Neuronal stem cell (in vitro differentiated cells): ENCODE data around the gene SIX1.

Source experiments
- DNase-seq: peaks from one replicate; pipeline ENCODE4 v3.0.0-alpha.2; 2013; ENCODE audit warnings: low spot score
- H2AFZ ChIP-seq: one replicate; pipeline ENCODE4 v1.6.1; 2013; ENCODE audit warnings: mild to moderate bottlenecking, low read length, inconsistent platforms
- H2AK5ac ChIP-seq: 2 replicates; pipeline ENCODE4 v1.6.1; 2013; ENCODE audit warnings: low read depth, mild to moderate bottlenecking, inconsistent platforms, low read length, moderate library complexity, mixed read lengths
- H2BK120ac ChIP-seq: 2 replicates; pipeline ENCODE4 v1.6.1; 2013; ENCODE audit warnings: low read depth, mild to moderate bottlenecking, inconsistent platforms, low read length, moderate library complexity, mixed read lengths
- H2BK12ac ChIP-seq: one replicate; pipeline ENCODE4 v1.6.1; 2013; ENCODE audit warnings: low read length, inconsistent platforms
- H2BK15ac ChIP-seq: 2 replicates; pipeline ENCODE4 v1.6.1; 2013; ENCODE audit warnings: mild to moderate bottlenecking, low read length, inconsistent platforms, mixed read lengths
- H2BK5ac ChIP-seq: one replicate; pipeline ENCODE4 v1.6.1; 2013; ENCODE audit warnings: inconsistent platforms, mild to moderate bottlenecking, low read length, moderate library complexity
- H3K14ac ChIP-seq: one replicate; pipeline ENCODE4 v1.6.1; 2013; ENCODE audit warnings: low read length, inconsistent platforms
- H3K18ac ChIP-seq: 2 replicates; pipeline ENCODE4 v1.6.1; 2013; ENCODE audit warnings: low read length, inconsistent platforms
- H3K23ac ChIP-seq: 2 replicates; pipeline ENCODE4 v1.6.1; 2013; ENCODE audit warnings: low read depth, mild to moderate bottlenecking, mixed read lengths, low read length, inconsistent platforms; ENCODE audit not compliant: poor library complexity
- H3K27ac ChIP-seq: replicated peaks from 3 replicates; pipeline ENCODE4 v1.5.1; 2013; ENCODE audit warnings: low read length, inconsistent platforms
- H3K27me3 ChIP-seq, 3 experiments: 2 replicates each; pipeline ENCODE4 v1.6.1; 2013; ENCODE audit warnings: low read length in 3 of 3, mild to moderate bottlenecking in 2 of 3, inconsistent platforms in 1 of 3, low read depth in 1 of 3, mixed read lengths in 1 of 3, moderate library complexity in 1 of 3; ENCODE audit not compliant: control insufficient read depth in 3 of 3, insufficient read depth in 3 of 3
- H3K36me3 ChIP-seq, 2 donors: replicated peaks in 1 of 2; 2 replicates each; pipeline ENCODE4 v1.6.1; 2013; ENCODE audit warnings: low read length in 2 of 2; ENCODE audit not compliant: control insufficient read depth in 2 of 2, insufficient read depth in 2 of 2
- H3K4ac ChIP-seq: 2 replicates; pipeline ENCODE4 v1.6.1; 2013; ENCODE audit warnings: inconsistent platforms, mild to moderate bottlenecking, low read length, moderate library complexity
- H3K4me1 ChIP-seq, 2 donors: 1 replicate in 1 of 2; 2 replicates in 1 of 2; pipeline ENCODE4 v1.6.1; 2013; ENCODE audit warnings: low read length in 2 of 2, low read depth in 1 of 2; ENCODE audit not compliant: control insufficient read depth in 2 of 2, insufficient read depth in 1 of 2
- H3K4me2 ChIP-seq: one replicate; pipeline ENCODE4 v1.6.1; 2013; ENCODE audit warnings: mild to moderate bottlenecking, low read length, inconsistent platforms; ENCODE audit not compliant: insufficient read depth, poor library complexity, severe bottlenecking
- H3K4me3 ChIP-seq, 2 donors: 2 replicates each; pipeline ENCODE4 v1.5.1; 2013; ENCODE audit warnings: low read length in 2 of 2, mild to moderate bottlenecking in 2 of 2, inconsistent platforms in 1 of 2, moderate library complexity in 1 of 2
- H3K79me1 ChIP-seq: one replicate; pipeline ENCODE4 v1.6.1; 2013; ENCODE audit warnings: low read depth, mild to moderate bottlenecking, inconsistent platforms, low read length, moderate library complexity
- H3K9ac ChIP-seq: one replicate; pipeline ENCODE4 v1.6.1; 2013; ENCODE audit warnings: mild to moderate bottlenecking, low read depth, low read length, inconsistent platforms; ENCODE audit not compliant: poor library complexity
- H3K9me3 ChIP-seq, 2 donors: replicated peaks in 1 of 2; 2 replicates each; pipeline versions ENCODE3 to v1.6.1; 2013; ENCODE audit warnings: low read length in 2 of 2, mild to moderate bottlenecking in 2 of 2, inconsistent platforms in 1 of 2, low read depth in 1 of 2, mixed read lengths in 1 of 2, moderate library complexity in 1 of 2; ENCODE audit not compliant: control insufficient read depth in 2 of 2, insufficient read depth in 1 of 2
- H4K8ac ChIP-seq: one replicate; pipeline ENCODE4 v1.6.1; 2013; ENCODE audit warnings: low read depth, mild to moderate bottlenecking, inconsistent platforms, low read length, moderate library complexity
- H4K91ac ChIP-seq: one replicate; pipeline ENCODE4 v1.6.1; 2013; ENCODE audit warnings: low read length, low read depth, mild to moderate bottlenecking, inconsistent platforms; ENCODE audit not compliant: poor library complexity
- WGBS, 2 donors: extraction: QIAGEN DNeasy Blood & Tissue Kit; methylation state at CpG; one replicate each; pipeline ENCODE4 v1.1.7; 2013; ENCODE audit warnings: missing lambda C conversion rate in 2 of 2, mixed read lengths in 1 of 2; ENCODE audit not compliant: insufficient read length in 2 of 2, insufficient replicate concordance in 1 of 2; ENCODE audit errors: extremely low coverage in 2 of 2; 5-methylcytosine and 5-hydroxymethylcytosine counted together

The SIX1 gene

GRCh38 chr14:60622917-60623257, 26.4 kb downstream of the SIX1 start:
- Histone ChIP-seq H2AFZ (no peak overlapping the region), H3K4ac (no peak overlapping the region), H3K27me3 (peaks cover 0 to 3% (median 0%) of the 10 kb centered on the region in 3 experiments), H3K23ac (no peak overlapping the region), H4K91ac (no peak overlapping the region), H3K4me1 (peaks cover 0 to 1% of the 10 kb centered on the region in 2 donors), H3K4me3 (no peak overlapping the region), H3K9me3 (no peaks in the 10 kb centered on the region), H3K27ac (no peak overlapping the region), H2BK15ac (no peak overlapping the region), H3K14ac (no peak overlapping the region), H3K36me3 (no peaks in the 10 kb centered on the region), H2BK120ac (no peak overlapping the region), H2BK12ac (no peak overlapping the region), H2AK5ac (no peak overlapping the region), H3K79me1 (no peaks in the 10 kb centered on the region), H2BK5ac (no peak overlapping the region), H3K9ac (no peak overlapping the region), H3K18ac (no peak overlapping the region), H3K4me2 (no peak overlapping the region), H4K8ac (no peak overlapping the region)
- WGBS, 2 donors: no CpG with 5 or more reads among the region's 2 CpGs
- DNase-seq: no peak

- H3K9me3 ChIP-seq: no peaks in the 10 kb centered on the region
These were observed 26.9 kb downstream of the SIX1 start for GRCh38 chr14:60622210-60622916.

GRCh38 chr14:60621386-60621785, 27.9 kb downstream of the SIX1 start:
- Histone ChIP-seq H4K91ac (no peak overlapping the region), H3K4ac (no peak overlapping the region), H4K8ac (no peak overlapping the region), H3K27me3 (peaks cover 0 to 3% (median 0%) of the 10 kb centered on the region in 3 experiments), H3K18ac (no peak overlapping the region), H2BK12ac (no peak overlapping the region), H3K4me3 (no peak overlapping the region), H3K14ac (no peak overlapping the region), H3K9ac (no peak overlapping the region), H3K79me1 (no peaks in the 10 kb centered on the region), H3K27ac (no peak overlapping the region), H2BK120ac (no peak overlapping the region), H2BK5ac (no peak overlapping the region), H2AFZ (no peak overlapping the region), H2AK5ac (no peak overlapping the region), H2BK15ac (no peak overlapping the region), H3K36me3 (no peaks in the 10 kb centered on the region), H3K4me2 (no peak overlapping the region), H3K23ac (no peak overlapping the region), H3K4me1 (peaks cover 0 to 1% of the 10 kb centered on the region in 2 donors), H3K9me3 (no peaks in the 10 kb centered on the region)
- no peak for DNase-seq

More at GRCh38 chr14:60622210-60622916, 26.9 kb downstream of the SIX1 start:
- DNase-seq: no peak
- H3K27me3 ChIP-seq: peaks cover 0 to 3% (median 0%) of the 10 kb centered on the region in 3 experiments
- no peak overlapping the region for H3K4ac ChIP-seq
- H2BK15ac ChIP-seq: no peak overlapping the region
- H3K4me1 ChIP-seq: peaks cover 0 to 1% of the 10 kb centered on the region in 2 donors
- no peak overlapping the region for H4K91ac ChIP-seq
- H2BK5ac ChIP-seq: no peak overlapping the region
- no peaks in the 10 kb centered on the region for H3K36me3 ChIP-seq
- H3K18ac ChIP-seq: no peak overlapping the region
- no peak overlapping the region for H2BK12ac ChIP-seq
- H3K79me1 ChIP-seq: no peaks in the 10 kb centered on the region
- H3K23ac ChIP-seq: no peak overlapping the region
- no peak overlapping the region for H3K4me3 ChIP-seq
- H2AFZ ChIP-seq: no peak overlapping the region
- H2BK120ac ChIP-seq: no peak overlapping the region
- no peak overlapping the region for H3K9ac ChIP-seq
- H4K8ac ChIP-seq: no peak overlapping the region
- H3K14ac ChIP-seq: no peak overlapping the region
- no peak overlapping the region for H2AK5ac ChIP-seq
- WGBS, 2 donors: no CpG with 5 or more reads among the region's 5 CpGs
- H3K4me2 ChIP-seq: no peak overlapping the region
- no peak overlapping the region for H3K27ac ChIP-seq

GRCh38 chr14:60618241-60618640, 31.0 kb downstream of the SIX1 start:
- Histone ChIP-seq H3K4me3 (no peak overlapping the region), H4K8ac (no peak overlapping the region), H2BK12ac (no peak overlapping the region), H3K79me1 (no peaks in the 10 kb centered on the region), H3K36me3 (no peaks in the 10 kb centered on the region), H3K27me3 (no peaks in the 10 kb centered on the region), H3K4ac (no peak overlapping the region), H3K4me2 (no peak overlapping the region), H2BK5ac (no peak overlapping the region), H2AK5ac (no peak overlapping the region), H3K9ac (no peak overlapping the region), H3K14ac (no peak overlapping the region), H3K4me1 (peaks cover 0 to 1% of the 10 kb centered on the region in 2 donors), H3K9me3 (no peaks in the 10 kb centered on the region), H3K18ac (no peak overlapping the region), H3K27ac (no peak overlapping the region), H2AFZ (no peak overlapping the region), H3K23ac (no peak overlapping the region), H2BK120ac (no peak overlapping the region), H4K91ac (no peak overlapping the region), H2BK15ac (no peak overlapping the region)
- DNase-seq: no peak
- WGBS, 2 donors: no CpG with 5 or more reads among the region's 2 CpGs
